Activated naive CD8-positive, alpha-beta T cell treated with anti-CD3 and anti-CD28 coated beads, Interleukin-2, amount 50 U/mL, for 24 hours (primary cell): ENCODE data around the gene SRSF2.
A peak's percentile ranks its signal among the peaks of the same experiment; 100 is the strongest.

ENCODE experiments used
- ATAC-seq: fragments of 150-1000 bp; cut with Tn5 transposase; one replicate; pipeline ENCODE4 v1.10.0; 2021
- DNase-seq: peaks from one replicate; pipeline ENCODE4 v3.0.0; 2021
- H3K27ac Mint-ChIP-seq: one replicate; pipeline ENCODE4 v1.8.0; 2021; ENCODE audit warnings: mild to moderate bottlenecking, mixed read lengths
- H3K27me3 Mint-ChIP-seq: one replicate; pipeline ENCODE4 v1.8.0; 2021; ENCODE audit warnings: mixed read lengths
- H3K36me3 Mint-ChIP-seq: one replicate; pipeline ENCODE4 v1.8.0; 2021; ENCODE audit warnings: low read depth, mixed read lengths
- H3K4me1 Mint-ChIP-seq: one replicate; pipeline ENCODE4 v1.8.0; 2021; ENCODE audit warnings: mixed read lengths
- H3K4me3 Mint-ChIP-seq: one replicate; pipeline ENCODE4 v1.8.0; 2021; ENCODE audit warnings: mild to moderate bottlenecking, moderate library complexity, mixed read lengths
- H3K9me3 Mint-ChIP-seq: one replicate; pipeline ENCODE4 v1.8.0; 2021; ENCODE audit warnings: mixed read lengths

SRSF2 gene, protein sequence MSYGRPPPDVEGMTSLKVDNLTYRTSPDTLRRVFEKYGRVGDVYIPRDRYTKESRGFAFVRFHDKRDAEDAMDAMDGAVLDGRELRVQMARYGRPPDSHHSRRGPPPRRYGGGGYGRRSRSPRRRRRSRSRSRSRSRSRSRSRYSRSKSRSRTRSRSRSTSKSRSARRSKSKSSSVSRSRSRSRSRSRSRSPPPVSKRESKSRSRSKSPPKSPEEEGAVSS

DNA sequence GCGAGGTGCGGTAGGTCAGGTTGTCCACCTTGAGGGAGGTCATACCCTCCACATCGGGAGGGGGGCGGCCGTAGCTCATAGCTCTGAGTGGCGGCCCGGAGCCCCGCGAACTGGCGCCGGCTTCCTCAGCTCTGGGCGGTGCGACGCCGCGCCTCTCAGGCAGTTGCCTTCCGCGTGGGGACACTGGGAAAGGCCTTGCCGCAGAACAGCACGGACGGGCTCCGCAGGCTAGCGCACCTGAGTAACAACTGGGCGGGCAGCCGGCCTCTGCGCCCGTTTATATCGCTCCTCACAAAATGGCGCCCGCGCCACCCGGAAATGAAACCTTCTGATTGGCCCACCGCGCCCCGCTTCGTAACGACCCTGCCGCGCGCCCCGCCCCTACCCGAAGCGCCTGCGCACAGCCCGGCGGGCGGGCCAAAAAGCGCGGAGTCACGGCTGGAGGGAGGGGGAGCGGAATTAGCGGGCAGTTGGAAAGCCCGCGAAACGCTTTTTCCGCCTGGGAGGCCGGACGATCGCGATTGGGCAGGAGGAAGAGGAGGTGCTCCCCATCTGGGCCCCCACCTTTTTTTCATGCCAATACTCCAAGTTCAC lies at the start of gene SRSF2:
TSS of gene SRSF2 (minus strand) at position 250 of the 594 bp plus-strand sequence. CDS start at position 79, 171 bp downstream.
- no peaks in the 10 kb centered on the region for H3K27me3 Mint-ChIP-seq
- peak; percentile 98 for DNase-seq
- peak within 1 kb of the TSS; percentile 98 for H3K4me3 Mint-ChIP-seq
- H3K27ac Mint-ChIP-seq, result peak within 1 kb of the TSS; percentile 99
- peak; percentile 69 for ATAC-seq
- peaks cover 52% of the 10 kb centered on the region for H3K4me1 Mint-ChIP-seq
- H3K36me3 Mint-ChIP-seq, result peaks cover 48% of the 10 kb centered on the region
- no peaks in the 10 kb centered on the region for H3K9me3 Mint-ChIP-seq

DNA sequence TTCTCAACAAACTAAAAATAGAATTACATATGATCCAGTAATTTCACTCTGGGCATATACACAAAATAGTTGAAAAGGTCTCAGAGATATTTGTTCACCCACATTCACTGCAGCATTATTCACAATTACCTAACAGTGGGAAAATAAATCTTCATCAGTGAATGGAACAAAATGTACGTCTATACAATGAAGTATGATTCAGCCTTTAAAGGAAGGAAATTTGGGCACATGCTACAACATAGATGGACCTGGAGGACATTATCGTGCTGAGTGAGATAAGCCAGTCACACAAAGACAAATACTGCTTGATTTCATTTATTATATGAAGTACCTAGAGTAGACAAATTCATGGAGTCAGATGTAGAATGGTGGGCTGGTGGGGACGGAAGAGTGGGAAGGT lies 47.8 kb upstream of the SRSF2 start:
- Mint-ChIP-seq H3K9me3 (no peaks in the 10 kb centered on the region), H3K27ac (no peak overlapping the region)
- no peak for ATAC-seq

DNA sequence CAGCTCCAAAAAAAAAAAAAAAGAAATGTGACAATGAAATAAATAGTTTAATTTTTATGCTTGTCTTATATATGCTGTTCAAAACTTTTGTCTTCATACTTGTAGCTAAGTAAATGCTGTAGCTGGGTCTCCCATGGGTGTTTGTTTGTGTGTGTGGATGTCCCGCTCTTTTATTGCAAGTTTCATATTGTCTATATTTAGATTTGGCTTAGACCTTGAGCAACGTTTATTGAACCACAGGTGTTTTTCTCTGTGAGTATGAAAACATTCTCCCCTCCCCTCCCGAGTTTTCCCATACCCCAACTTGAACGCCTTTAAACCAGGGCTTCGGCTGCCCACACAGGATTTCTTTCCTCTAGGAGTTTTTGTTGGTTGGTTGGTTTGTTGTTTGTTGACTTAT lies 46.0 kb upstream of the SRSF2 start:
- ATAC-seq (no peak), DNase-seq (no peak)
- Mint-ChIP-seq H3K36me3 (peaks cover 13% of the 10 kb centered on the region), H3K4me1 (no peaks in the 10 kb centered on the region), H3K27ac (no peak overlapping the region), H3K4me3 (no peak overlapping the region), H3K9me3 (no peaks in the 10 kb centered on the region), H3K27me3 (no peaks in the 10 kb centered on the region)

More for the DNA sequence above, 47.8 kb upstream of the SRSF2 start:
- Mint-ChIP-seq H3K4me3 (no peak overlapping the region), H3K36me3 (peaks cover 8% of the 10 kb centered on the region), H3K4me1 (no peaks in the 10 kb centered on the region), H3K27me3 (no peaks in the 10 kb centered on the region)
- DNase-seq, result no peak

DNA sequence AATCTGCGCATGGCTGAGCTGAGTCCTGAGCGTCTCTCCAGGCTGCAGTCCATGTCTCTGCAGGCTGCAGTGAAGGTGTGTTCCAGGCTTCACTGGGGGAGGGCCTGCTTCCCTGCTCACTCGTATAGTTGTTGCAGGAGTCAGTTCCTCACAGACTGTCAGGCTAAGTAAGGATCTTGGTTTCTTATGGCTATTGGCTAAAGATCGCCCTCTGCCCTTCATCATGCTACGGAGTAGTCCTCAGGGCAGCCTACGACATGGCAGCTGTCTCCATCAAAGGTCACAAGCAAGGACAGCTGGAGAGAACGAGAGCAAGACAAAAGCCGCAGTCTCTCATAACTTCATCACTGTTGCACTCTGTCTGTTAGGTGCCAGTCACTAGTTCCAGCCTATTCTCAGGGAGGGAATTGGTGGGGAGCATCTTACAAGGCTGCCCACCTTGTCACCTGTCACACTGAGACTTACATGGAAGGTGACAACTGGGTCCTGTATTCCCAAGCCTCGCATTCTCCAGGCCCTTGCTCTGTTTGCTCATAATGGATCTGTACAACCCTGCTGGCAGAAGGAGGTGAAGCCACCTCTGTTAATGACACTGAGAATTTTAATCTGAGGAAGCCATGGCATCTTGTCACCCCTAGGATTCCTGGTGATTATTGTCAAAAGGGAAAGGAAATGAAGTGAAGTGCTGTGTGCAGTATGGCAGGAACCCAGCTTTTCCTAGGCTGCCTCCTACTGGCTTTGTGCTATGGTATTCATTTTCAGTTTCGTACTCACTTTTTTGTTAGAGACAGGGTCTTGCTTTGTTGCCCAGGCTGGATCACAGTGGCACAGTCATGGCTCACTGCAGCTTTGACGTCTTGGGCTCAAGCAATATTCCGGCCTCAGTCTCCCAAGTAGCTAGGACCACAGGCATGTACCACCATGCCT lies 44.2 kb upstream of the SRSF2 start:
- ATAC-seq, result no peak
- no peak for DNase-seq
- Mint-ChIP-seq H3K27ac (no peak overlapping the region), H3K4me3 (no peak overlapping the region), H3K4me1 (no peaks in the 10 kb centered on the region), H3K27me3 (no peaks in the 10 kb centered on the region), H3K36me3 (peaks cover 17% of the 10 kb centered on the region), H3K9me3 (no peaks in the 10 kb centered on the region)

DNA sequence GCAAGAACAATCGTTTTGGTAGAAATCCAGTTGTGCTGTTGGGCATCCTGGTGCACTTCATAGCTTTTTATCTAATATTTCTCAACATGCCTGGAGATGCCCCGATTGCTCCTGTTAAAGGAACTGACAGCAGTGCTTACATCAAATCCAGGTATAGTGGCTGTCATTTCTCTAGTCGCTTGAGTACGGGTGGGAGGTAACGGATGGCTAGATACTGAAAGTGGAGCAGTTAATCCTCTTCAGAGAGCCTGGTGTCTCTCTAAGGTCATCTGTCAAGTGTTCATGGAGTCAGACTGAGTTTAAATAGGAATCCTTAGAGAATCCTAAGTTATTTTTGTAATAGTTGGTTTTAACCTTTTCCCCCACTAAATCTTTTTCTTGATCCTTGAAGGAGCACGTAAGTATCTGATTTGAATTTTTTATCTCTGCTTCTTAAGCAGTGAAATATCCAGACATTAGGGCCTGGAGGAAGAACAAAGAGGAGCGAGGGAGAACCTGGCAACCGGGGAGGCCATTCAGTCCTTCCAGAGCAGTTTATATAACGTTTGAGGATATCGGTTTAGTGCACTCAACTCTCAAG lies 38.0 kb upstream of the SRSF2 start:
- peaks cover 33% of the 10 kb centered on the region for H3K36me3 Mint-ChIP-seq

DNA sequence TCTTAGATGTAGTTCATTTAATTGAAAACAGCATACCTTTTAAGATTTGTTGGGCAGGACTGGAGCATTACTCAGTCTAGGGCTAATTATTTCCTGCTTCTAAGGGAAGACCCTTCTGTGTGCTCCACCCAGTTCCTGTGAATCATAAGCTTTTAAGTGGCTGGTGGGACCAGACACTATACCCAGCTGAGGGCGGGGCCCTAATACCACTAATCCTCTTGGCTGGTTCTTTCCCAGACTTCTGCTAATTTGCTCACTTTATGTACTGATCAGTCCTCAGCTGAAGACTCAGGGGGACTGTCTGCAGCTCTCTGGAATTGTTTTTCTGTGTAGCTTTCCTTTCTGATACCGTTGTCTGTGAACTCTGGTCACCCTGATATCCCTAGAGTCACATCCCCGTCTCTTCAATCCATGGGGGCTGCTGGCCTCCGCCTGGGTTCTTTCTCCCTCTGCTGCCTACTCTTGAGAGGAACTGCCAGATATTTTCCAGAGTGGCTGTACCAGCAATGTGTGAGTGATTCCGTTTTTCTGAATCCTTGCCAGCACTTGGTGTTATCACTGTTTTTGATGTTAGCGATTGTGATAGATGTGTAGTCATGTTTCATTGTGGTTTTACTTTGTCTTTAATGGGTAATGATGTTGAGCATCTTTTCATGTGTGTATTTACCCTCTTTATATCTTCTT lies 35.9 kb upstream of the SRSF2 start:
- Mint-ChIP-seq H3K4me3 (peak overlapping the region; percentile 70), H3K27me3 (no peaks in the 10 kb centered on the region), H3K36me3 (peaks cover 33% of the 10 kb centered on the region), H3K9me3 (no peaks in the 10 kb centered on the region), H3K4me1 (peaks cover 21% of the 10 kb centered on the region), H3K27ac (peak overlapping the region; percentile 87)
- ATAC-seq (peak; percentile 100), DNase-seq (peak; percentile 54)

More for the DNA sequence above, 38.0 kb upstream of the SRSF2 start:
- no peak overlapping the region for H3K4me3 Mint-ChIP-seq
- DNase-seq (no peak), ATAC-seq (no peak)
- no peaks in the 10 kb centered on the region for H3K9me3 Mint-ChIP-seq
- H3K27me3 Mint-ChIP-seq, result no peaks in the 10 kb centered on the region
- no peak overlapping the region for H3K27ac Mint-ChIP-seq
- peaks cover 21% of the 10 kb centered on the region for H3K4me1 Mint-ChIP-seq

DNA sequence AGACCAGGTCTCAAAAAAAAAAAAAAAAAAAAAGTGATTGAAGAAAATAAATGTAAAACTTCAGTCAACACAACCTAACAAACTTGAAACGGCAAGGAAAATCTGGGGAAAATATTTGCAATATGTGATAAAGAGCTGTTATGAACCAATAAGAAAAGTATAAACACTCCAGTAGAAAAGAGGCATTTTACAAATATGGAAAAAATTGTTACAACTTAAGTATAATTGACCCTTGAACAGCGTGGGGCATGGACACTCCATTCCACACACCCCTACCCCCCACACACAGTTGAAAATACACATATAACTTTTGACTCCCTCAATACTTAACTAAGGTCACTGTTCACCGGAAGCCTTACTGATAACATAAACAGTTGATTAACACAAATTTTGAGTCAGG lies 21.4 kb upstream of the SRSF2 start:
- Mint-ChIP-seq H3K9me3 (no peaks in the 10 kb centered on the region), H3K27me3 (no peaks in the 10 kb centered on the region), H3K27ac (no peak overlapping the region), H3K4me1 (peaks cover 6% of the 10 kb centered on the region), H3K36me3 (peaks cover 6% of the 10 kb centered on the region), H3K4me3 (no peak overlapping the region)
- no peak for ATAC-seq
- no peak for DNase-seq

DNA sequence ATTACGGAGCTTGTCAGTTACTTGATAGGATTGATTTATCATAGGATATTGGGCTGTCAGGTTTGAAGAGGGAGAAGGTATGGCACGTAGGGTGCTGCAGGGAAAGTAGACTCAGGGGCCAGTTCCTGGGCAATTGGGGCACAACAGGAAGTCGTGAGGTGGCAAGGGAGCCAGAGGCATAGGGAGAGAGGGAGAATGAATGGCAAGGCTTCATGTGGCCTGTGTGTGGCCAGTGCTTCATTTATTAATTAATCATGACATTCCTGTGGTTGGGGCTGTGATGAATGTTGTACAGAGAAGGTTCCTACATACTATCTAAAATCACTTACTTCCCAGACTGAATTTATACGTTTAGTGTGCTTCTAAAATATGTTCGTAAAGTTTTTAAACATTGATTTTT lies 20.1 kb upstream of the SRSF2 start:
- H3K4me1 Mint-ChIP-seq, result peaks cover 17% of the 10 kb centered on the region
- ATAC-seq (no peak), DNase-seq (no peak)
- no peaks in the 10 kb centered on the region for H3K9me3 Mint-ChIP-seq
- H3K4me3 Mint-ChIP-seq, result no peak overlapping the region
- no peak overlapping the region for H3K27ac Mint-ChIP-seq
- H3K27me3 Mint-ChIP-seq, result no peaks in the 10 kb centered on the region
- peaks cover 10% of the 10 kb centered on the region for H3K36me3 Mint-ChIP-seq

DNA sequence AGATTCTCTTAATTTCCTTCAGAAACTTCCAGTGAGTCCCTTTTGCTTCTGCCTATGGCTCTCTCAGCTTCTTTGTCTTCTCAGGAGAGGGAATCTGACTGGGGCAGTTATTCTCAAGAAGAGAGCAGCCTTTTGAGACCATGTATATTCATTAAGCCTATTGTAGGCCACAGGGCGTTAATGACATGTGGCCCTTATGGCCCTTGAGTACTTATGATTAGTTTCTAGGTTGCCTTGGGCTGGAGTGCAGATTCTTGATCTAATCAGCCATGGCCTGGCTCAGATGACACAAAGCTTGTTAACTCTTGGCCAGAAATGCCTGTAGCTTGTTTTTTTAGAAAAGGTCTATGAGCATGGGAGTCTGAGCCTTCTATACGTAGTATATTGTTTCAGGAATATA lies 18.2 kb upstream of the SRSF2 start:
- ATAC-seq, result no peak
- no peak overlapping the region for H3K4me3 Mint-ChIP-seq
- H3K9me3 Mint-ChIP-seq, result no peaks in the 10 kb centered on the region
- H3K27me3 Mint-ChIP-seq, result no peaks in the 10 kb centered on the region
- DNase-seq, result no peak
- no peak overlapping the region for H3K27ac Mint-ChIP-seq
- peaks cover 12% of the 10 kb centered on the region for H3K36me3 Mint-ChIP-seq
- peaks cover 22% of the 10 kb centered on the region for H3K4me1 Mint-ChIP-seq

DNA sequence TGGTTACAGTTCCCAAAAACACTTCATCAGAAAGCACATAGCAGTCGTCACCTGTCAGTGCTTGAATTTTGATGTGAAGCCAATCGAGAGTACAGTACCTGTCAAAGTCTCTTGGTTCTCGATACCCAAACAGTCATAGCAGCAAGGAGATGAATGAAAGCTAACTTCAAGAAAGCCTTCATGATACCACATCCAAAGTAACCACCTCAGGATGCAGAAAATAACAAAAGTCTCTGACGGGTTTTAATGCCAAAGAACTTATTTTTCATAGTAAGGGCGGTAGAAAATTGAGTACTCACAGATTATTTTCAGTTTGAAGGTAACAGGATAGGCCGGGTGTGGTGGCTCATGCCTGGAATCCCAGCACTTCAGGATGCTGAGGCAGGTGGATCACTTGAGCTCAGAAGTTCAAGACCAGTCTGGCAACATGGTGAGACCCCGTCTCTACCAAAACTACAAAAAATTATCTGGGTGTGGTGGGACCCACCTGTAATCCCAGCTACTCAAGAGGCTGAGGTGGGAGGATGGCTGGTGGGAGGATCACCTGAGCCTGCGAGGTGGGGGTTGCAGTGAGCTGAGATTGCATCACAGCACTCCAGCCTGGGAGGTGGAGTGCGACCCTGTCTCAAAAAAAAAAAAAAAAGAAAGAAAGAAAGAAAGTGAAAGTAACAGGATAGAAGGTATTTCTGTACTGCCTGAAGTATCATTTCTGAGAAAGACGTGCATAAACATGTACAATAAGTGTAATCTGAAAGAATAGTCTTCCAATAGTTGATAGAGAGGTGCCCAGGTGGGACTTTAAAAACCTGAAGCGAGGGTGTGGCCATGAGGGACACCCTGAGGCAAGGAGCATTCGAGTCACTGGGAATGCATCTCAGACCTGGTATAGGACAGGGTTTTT lies 16.2 kb upstream of the SRSF2 start:
- no peaks in the 10 kb centered on the region for H3K9me3 Mint-ChIP-seq
- H3K36me3 Mint-ChIP-seq, result peaks cover 15% of the 10 kb centered on the region
- DNase-seq, result no peak
- peak; percentile 36 for ATAC-seq
- peak overlapping the region; percentile 78 for H3K4me3 Mint-ChIP-seq
- peaks cover 22% of the 10 kb centered on the region for H3K4me1 Mint-ChIP-seq
- no peaks in the 10 kb centered on the region for H3K27me3 Mint-ChIP-seq
- H3K27ac Mint-ChIP-seq, result peak overlapping the region; percentile 85

DNA sequence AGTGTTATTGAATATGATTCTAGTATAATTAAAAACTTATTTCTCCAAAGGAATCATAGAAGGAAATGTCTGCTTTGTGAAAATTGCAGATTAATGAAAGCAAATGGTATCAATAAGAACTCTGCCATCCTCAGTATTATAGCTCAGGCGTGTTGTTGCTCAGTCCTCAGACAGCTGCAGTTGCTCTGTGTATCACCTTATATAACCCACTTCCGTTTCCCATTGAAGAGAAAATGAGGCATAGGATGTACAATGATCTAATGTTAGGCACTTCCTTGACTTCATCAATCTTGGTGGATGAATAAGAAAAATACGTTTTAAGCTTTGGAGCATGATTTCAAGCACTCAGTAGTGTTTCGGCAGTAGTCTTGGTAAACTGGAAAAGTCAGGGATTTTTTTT lies 14.9 kb upstream of the SRSF2 start:
- H3K4me3 Mint-ChIP-seq, result peak overlapping the region; percentile 6
- ATAC-seq, result no peak
- DNase-seq, result no peak
- H3K27me3 Mint-ChIP-seq, result no peaks in the 10 kb centered on the region
- H3K27ac Mint-ChIP-seq, result peak overlapping the region; percentile 4
- peaks cover 22% of the 10 kb centered on the region for H3K4me1 Mint-ChIP-seq
- no peaks in the 10 kb centered on the region for H3K9me3 Mint-ChIP-seq
- H3K36me3 Mint-ChIP-seq, result peaks cover 14% of the 10 kb centered on the region

DNA sequence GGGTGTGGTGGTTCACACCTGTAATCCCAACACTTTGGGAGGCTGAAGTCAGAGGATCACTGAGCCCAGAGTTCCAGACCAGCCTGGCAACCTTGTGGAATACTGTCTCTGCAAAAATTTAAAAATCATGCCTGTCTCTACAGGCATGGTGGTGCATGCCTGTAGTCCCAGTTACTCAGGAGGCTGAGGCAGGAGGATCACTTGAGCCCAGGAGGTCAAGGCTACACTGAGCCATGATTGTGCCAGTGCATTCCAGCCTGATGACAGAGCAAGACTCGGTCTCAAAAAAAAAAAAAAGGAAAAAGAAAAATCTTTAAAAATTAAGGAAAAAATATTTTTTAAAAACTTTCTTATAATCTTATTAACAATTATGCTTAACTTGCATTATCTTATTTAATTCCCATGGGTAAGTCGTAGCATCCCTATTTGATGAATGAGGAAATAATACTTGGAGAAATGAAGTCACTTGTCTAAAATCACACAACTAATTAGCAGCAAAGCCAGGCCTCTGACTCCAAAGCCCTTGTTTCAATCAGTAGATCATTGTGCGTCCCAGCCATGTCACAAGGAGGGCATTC lies 14.4 kb upstream of the SRSF2 start:
- no peak for DNase-seq
- Mint-ChIP-seq H3K27ac (no peak overlapping the region), H3K27me3 (no peaks in the 10 kb centered on the region), H3K9me3 (no peaks in the 10 kb centered on the region), H3K4me1 (peaks cover 22% of the 10 kb centered on the region), H3K36me3 (peaks cover 17% of the 10 kb centered on the region), H3K4me3 (no peak overlapping the region)
- no peak for ATAC-seq

DNA sequence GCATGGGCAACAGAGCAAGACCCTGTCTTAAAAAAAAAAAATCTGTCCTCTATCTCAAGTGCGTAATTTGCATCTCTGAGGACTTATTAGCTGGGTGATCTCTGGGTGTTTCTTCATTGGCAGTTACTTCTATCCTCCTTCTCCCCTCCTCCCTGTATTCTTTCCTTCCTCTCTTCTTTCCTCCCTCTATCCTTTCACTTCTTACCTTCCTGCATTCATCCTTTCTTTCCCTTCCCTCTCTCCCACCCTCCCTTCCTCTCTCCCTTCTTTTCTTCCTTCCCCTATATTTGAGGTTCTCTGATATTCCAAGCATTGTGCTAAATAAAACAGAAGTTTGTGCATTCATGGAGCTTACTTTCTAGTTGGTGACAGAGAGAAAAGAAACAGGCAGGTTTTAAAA lies 11.5 kb upstream of the SRSF2 start:
- peaks cover 37% of the 10 kb centered on the region for H3K36me3 Mint-ChIP-seq
- H3K4me3 Mint-ChIP-seq, result no peak overlapping the region
- H3K27me3 Mint-ChIP-seq, result no peaks in the 10 kb centered on the region
- ATAC-seq (no peak), DNase-seq (no peak)
- no peak overlapping the region for H3K27ac Mint-ChIP-seq
- no peaks in the 10 kb centered on the region for H3K9me3 Mint-ChIP-seq
- H3K4me1 Mint-ChIP-seq, result peaks cover 22% of the 10 kb centered on the region
